Naive thymus-derived CD8-positive, alpha-beta T cell (primary cell): Measurements from ENCODE around the gene PWP1. TPM values are rescaled to one million over a fixed set of nuclear protein-coding genes. Genes with fewer than 3 reads are reported as not detected.
"Not testable (repeated sequence)": the region's sequence is repeated elsewhere in the genome, so short reads cannot be mapped to it uniquely, and the experiment has no call there.

Source experiments
- ATAC-seq, 2 donors: fragments of 150-1000 bp; cut with Tn5 transposase in 1 of 2; sonication (Bioruptor Pico), chemical (Tn5 transposase) in 1 of 2; 1 replicate in 1 of 2; 2 replicates in 1 of 2; pipeline ENCODE4 v1.10.0; 2021; ENCODE audit warnings: mild to moderate bottlenecking in 2 of 2, moderate library complexity in 2 of 2
- POLR2A ChIA-PET: fragments of 350-600 bp; sonication (Branson Sonifier 250); formaldehyde crosslinking; loops from one replicate; lab custom pipeline; 2021; ENCODE audit warnings: antibody characterized with exemption; lab: Charles Lee
- DNase-seq, 10 donors: peaks; one replicate each; pipeline versions ENCODE4 v3.0.0 to v3.0.0-alpha.2; 2020 to 2022
- H3K27ac Mint-ChIP-seq, 10 donors: one replicate each; pipeline ENCODE4 v1.8.0; 2020 to 2022; ENCODE audit warnings: mild to moderate bottlenecking in 10 of 10, mixed read lengths in 10 of 10, moderate library complexity in 4 of 10, inconsistent platforms in 1 of 10
- H3K27me3 Mint-ChIP-seq, 5 donors: one replicate each; pipeline ENCODE4 v1.8.0; 2021 to 2022; ENCODE audit warnings: mixed read lengths in 5 of 5
- H3K36me3 Mint-ChIP-seq, 3 donors: one replicate each; pipeline ENCODE4 v1.8.0; 2020 to 2022; ENCODE audit warnings: mixed read lengths in 3 of 3, mild to moderate bottlenecking in 2 of 3, inconsistent platforms in 1 of 3
- H3K4me1 Mint-ChIP-seq, 4 donors: one replicate each; pipeline ENCODE4 v1.8.0; 2021 to 2022; ENCODE audit warnings: mixed read lengths in 4 of 4
- H3K4me3 Mint-ChIP-seq, 10 donors: one replicate each; pipeline ENCODE4 v1.8.0; 2020 to 2022; ENCODE audit warnings: mild to moderate bottlenecking in 10 of 10, mixed read lengths in 10 of 10, moderate library complexity in 6 of 10, inconsistent platforms in 1 of 10
- H3K9me3 Mint-ChIP-seq, 9 donors: one replicate each; pipeline ENCODE4 v1.8.0; 2020 to 2022; ENCODE audit warnings: mixed read lengths in 9 of 9, mild to moderate bottlenecking in 3 of 9, inconsistent platforms in 1 of 9, moderate library complexity in 1 of 9
- polyA plus RNA-seq, 3 donors: library from polyadenylated mRNA; unstranded; fragments of 300-500 nt; fragmentation: Illumina TruSeq; gene quantifications; one replicate each; pipeline ENCODE4 v1.2.3, GENCODE V29; 2021
- total RNA-seq, 8 experiments: library from RNA in 2 of 8; stranded (reverse) in 2 of 8; gene quantifications; one replicate each; pipeline ENCODE4 v1.2.3 and lab custom pipeline; 2021 to 2026

The PWP1 gene
- total and polyA plus RNA-seq, 5 experiments from 2014 or later = 33.3 to 75.6 (median 70.5) TPM

DNA sequence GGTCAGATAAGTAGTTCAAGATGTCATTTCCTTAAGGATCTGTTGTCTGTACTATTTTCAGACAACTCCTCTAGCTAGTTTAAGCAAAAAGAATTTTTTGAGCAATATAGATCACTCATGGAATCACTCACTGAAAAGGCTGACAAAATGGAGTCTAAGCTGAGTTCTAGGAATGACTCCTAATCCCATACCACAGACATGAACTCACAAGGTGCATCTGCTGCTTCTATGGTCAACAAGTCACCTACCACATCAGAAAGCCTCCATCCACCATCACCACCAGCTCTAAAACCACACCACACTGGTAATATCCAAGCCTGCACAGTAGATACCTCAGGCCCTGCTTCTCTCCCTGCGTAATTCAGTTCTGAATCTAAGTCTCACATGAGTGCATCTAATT is 33.0 kb downstream of the PWP1 start:
- Mint-ChIP-seq H3K27ac (no peak overlapping the region), H3K27me3 (no peaks in the 10 kb centered on the region), H3K4me3 (no peak overlapping the region), H3K4me1 (no peaks in the 10 kb centered on the region), H3K36me3 (peaks cover 19 to 35% (median 29%) of the 10 kb centered on the region in 3 donors), H3K9me3 (peaks cover 0 to 8% (median 2%) of the 10 kb centered on the region in 9 donors)
- POLR2A ChIA-PET = no interaction called here
- DNase-seq (no peak), ATAC-seq (no peak)

DNA sequence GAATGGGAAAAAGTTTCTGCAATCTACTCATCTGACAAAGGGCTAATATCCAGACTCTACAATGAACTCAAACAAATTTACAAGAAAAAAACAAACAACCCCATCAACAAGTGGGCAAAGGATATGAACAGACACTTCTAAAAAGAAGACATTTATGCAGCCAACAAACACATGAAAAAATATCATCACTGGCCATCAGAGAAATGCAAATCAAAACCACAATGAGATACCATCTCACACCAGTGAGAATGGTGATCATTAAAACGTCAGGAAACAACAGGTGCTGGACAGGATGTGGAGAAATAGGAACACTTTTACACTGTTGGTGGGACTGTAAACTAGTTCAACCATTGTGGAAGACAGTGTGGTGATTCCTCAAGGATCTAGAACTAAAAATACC is 41.7 kb downstream of the PWP1 start:
- POLR2A ChIA-PET, DNase-seq, H3K27ac Mint-ChIP-seq, ATAC-seq, H3K27me3 Mint-ChIP-seq, H3K4me3 Mint-ChIP-seq: not testable (repeated sequence)
- Mint-ChIP-seq H3K4me1 (peaks cover 0 to 13% (median 0%) of the 10 kb centered on the region in 4 donors), H3K9me3 (peaks cover 0 to 22% (median 4%) of the 10 kb centered on the region in 9 donors), H3K36me3 (peaks cover 3 to 21% (median 5%) of the 10 kb centered on the region in 3 donors)

DNA sequence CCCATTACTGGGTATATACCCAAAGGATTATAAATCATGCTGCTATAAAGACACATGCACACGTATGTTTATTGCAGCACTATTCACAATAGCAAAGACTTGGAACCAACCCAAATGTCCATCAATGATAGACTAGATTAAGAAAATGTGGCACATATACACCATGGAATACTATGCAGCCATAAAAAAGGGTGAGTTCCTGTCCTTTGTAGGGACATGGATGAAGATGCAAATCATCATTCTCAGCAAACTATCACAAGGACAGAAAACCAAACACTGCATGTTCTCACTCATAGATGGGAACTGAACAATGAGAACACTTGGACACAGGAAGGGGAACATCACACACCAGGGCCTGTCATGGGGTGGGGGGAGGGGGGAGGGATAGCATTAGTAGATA is 42.1 kb downstream of the PWP1 start:
- POLR2A ChIA-PET, H3K4me3 Mint-ChIP-seq: not testable (repeated sequence)

DNA sequence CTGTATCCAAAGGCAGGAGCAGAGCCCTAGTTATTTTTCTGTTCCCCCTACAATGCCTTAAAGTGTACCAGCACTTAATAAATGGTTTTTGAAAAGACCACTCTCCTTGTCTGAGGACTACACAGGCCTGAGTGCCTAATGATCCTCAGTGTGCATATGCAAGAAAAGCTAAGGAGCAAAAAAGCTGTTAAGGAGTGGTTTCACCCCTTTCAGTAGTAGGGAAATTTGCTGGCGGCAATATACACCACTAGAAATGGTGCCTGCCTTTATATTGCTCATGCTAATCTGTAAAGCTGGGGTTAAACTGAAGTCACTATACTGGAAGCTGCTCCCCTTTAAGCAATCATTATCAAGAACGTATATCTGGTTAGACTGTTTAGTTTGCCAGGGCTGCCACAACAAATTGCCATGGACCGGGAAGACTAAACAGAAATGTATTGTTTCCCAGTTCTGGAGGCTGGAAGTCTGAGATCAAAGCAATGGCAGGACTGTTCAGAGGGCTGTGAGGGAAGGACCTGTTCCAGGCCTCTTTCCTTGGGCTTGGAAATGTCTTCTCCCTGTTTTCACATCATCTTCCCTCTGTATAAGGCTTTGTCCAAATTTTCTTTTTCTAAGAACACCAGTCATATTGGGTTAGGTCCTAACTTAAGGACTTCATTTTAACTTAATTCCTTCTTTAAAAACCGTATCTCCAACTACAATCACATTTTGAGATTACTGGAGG is 45.2 kb downstream of the PWP1 start:
- POLR2A ChIA-PET = no interaction called here
- Mint-ChIP-seq H3K9me3 (no peaks in the 10 kb centered on the region), H3K4me3 (no peak overlapping the region), H3K36me3 (peaks cover 5 to 27% (median 19%) of the 10 kb centered on the region in 3 donors), H3K27me3 (no peaks in the 10 kb centered on the region), H3K27ac (peak overlapping the region in 4 of 10 donors; percentile 58 to 62 (median 60)), H3K4me1 (peaks cover 0 to 16% (median 2%) of the 10 kb centered on the region in 4 donors)
- DNase-seq (no peak), ATAC-seq (no peak)

More for the DNA sequence above, 42.1 kb downstream of the PWP1 start:
- not testable (repeated sequence) for ATAC-seq, DNase-seq, H3K27ac Mint-ChIP-seq, H3K27me3 Mint-ChIP-seq
- Mint-ChIP-seq H3K36me3 (peaks cover 3 to 21% (median 5%) of the 10 kb centered on the region in 3 donors), H3K9me3 (peaks cover 0 to 22% (median 4%) of the 10 kb centered on the region in 9 donors), H3K4me1 (peaks cover 0 to 14% (median 0%) of the 10 kb centered on the region in 4 donors)

DNA sequence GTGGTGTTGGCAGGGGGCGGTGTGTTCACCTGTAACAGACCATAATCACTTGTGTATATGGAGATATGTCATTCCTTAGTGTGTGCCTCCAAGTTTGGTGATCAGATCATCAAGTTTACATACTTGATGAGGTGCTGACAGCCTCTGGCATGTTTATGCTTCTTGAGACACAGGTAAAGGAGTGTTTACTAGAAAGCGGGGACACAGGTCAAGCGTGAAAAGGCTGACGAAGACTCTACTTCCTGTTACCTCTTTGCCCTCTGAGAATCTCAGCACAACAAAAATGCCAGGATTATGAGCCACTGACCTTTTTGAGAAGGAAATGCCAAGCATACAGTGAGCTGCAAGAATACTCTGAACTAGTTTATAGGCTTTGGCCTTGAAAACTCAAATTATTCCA is 45.8 kb downstream of the PWP1 start:
- POLR2A ChIA-PET = interaction anchor here (0.5 kb wide), 1 partner anchor 44 kb away, joined by 4 read pairs; no protein-coding TSS in a partner anchor
- H3K4me1 Mint-ChIP-seq = peaks cover under 1 to 22% (median 4%) of the 10 kb centered on the region in 4 donors
- no peak for ATAC-seq
- H3K9me3 Mint-ChIP-seq = no peaks in the 10 kb centered on the region
- no peak overlapping the region for H3K4me3 Mint-ChIP-seq
- DNase-seq = no peak
- H3K27me3 Mint-ChIP-seq = no peaks in the 10 kb centered on the region
- H3K36me3 Mint-ChIP-seq = peaks cover 5 to 33% (median 21%) of the 10 kb centered on the region in 3 donors
- H3K27ac Mint-ChIP-seq = peak overlapping the region in 2 of 10 donors; percentile 59 to 60

DNA sequence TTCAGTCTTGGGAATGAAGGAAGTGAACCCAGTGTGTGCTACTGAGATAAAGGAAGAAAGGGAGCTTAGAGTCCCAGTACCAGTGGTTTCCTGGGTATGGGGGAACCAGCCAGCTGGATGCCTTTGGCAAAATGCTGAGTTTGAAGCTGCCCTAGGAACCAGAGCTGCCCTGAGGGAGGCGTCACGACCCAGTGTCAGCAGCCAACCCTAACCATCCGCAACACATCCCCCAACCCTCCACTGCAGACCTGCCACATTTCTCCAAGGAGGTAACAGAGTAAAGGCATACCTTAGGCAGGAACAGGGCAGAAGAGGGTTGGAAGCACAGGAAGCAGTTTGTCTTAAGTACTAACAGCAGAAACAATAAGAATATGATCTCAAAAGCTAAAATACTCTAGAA is 46.8 kb downstream of the PWP1 start:
- POLR2A ChIA-PET = no interaction called here
- peak overlapping the region in 3 of 10 donors; percentile 60 to 66 (median 60) for H3K27ac Mint-ChIP-seq

DNA sequence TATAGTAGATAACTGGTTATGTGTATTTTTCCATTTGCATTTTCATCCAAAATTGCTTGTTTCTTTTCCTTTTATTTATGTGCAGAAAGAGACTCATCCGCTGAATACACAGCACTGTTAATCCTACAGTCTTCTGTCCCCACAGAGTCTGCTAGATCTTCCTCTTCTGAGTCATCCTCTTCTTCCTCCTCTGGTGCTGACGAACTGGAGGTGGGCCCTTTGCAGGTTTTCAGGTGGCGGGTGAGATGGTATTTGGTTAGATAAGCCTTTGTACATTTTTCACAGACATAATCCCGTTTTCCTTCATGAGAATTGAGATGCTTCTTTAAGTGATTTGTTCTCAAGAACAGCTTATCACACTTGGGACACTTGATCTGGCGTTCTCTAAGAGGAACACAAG is 48.5 kb downstream of the PWP1 start:
- Mint-ChIP-seq H3K9me3 (no peaks in the 10 kb centered on the region), H3K4me3 (no peak overlapping the region), H3K36me3 (peaks cover 9 to 60% (median 29%) of the 10 kb centered on the region in 3 donors), H3K27ac (peak overlapping the region in 5 of 10 donors; percentile 3 to 64 (median 31)), H3K4me1 (peaks cover 10 to 39% (median 17%) of the 10 kb centered on the region in 4 donors), H3K27me3 (no peaks in the 10 kb centered on the region)
- POLR2A ChIA-PET = no interaction called here
- ATAC-seq (no peak), DNase-seq (no peak)

More for the DNA sequence above, 46.8 kb downstream of the PWP1 start:
- no peak for DNase-seq
- Mint-ChIP-seq H3K4me1 (peaks cover 8 to 32% (median 12%) of the 10 kb centered on the region in 4 donors), H3K27me3 (no peaks in the 10 kb centered on the region), H3K36me3 (peaks cover 5 to 43% (median 24%) of the 10 kb centered on the region in 3 donors), H3K9me3 (no peaks in the 10 kb centered on the region), H3K4me3 (no peak overlapping the region)
- no peak for ATAC-seq

DNA sequence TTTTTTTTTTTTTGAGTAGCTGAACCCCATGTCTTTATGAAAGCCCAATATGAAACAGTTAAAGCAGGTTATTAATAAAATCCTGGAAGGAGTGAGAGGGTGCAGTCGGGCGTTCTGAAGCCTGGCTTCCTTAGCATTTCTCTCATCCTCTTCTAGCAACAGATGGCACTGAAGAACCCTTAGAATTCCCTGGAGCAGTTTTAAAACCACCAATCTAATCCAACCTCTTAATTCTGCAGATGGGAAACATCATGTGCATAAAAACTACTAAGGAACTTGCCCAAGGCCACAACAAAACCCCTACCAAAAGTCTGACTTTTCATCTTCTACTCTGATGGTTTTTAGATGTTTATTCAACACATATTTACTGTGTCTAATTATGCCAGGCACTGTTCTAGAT is 50.2 kb downstream of the PWP1 start:
- H3K4me1 Mint-ChIP-seq = peaks cover 10 to 39% (median 17%) of the 10 kb centered on the region in 4 donors
- POLR2A ChIA-PET = no interaction called here
- no peak overlapping the region for H3K4me3 Mint-ChIP-seq
- no peaks in the 10 kb centered on the region for H3K27me3 Mint-ChIP-seq
- peak overlapping the region in 7 of 10 donors; percentile 0 to 93 (median 72) for H3K27ac Mint-ChIP-seq
- H3K36me3 Mint-ChIP-seq = peaks cover 9 to 75% (median 36%) of the 10 kb centered on the region in 3 donors
- ATAC-seq (no peak), DNase-seq (no peak)
- H3K9me3 Mint-ChIP-seq = no peaks in the 10 kb centered on the region

DNA sequence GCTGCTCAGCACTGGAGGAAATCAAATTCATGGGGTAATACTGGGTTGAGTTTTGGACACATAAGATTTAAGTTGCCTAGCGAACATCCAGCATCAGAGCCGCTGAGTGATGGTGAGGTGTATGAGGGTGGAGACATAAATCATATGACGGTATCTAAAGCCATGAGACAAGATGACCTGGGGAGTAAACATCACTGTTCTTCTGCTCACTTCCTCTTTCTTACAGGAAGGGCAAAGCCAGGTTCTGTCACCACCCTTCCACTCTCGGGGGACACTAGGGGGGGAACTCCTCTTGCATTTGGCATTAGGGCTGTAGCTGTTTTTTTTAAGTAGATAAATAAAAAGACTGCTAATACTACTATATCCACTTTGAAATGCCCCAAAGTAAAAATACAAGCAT is 51.3 kb downstream of the PWP1 start:
- no peaks in the 10 kb centered on the region for H3K27me3 Mint-ChIP-seq
- DNase-seq (peak in 3 of 10 donors; percentile 4 to 69 (median 27)), ATAC-seq (peak; percentile 59 to 69)
- peaks cover 9 to 87% (median 43%) of the 10 kb centered on the region in 3 donors for H3K36me3 Mint-ChIP-seq
- H3K27ac Mint-ChIP-seq = peak overlapping the region; percentile 30 to 93 (median 69)
- POLR2A ChIA-PET = no interaction called here
- H3K4me3 Mint-ChIP-seq = peak overlapping the region in 1 of 10 donors; percentile 54
- no peaks in the 10 kb centered on the region for H3K9me3 Mint-ChIP-seq
- peaks cover 10 to 30% (median 17%) of the 10 kb centered on the region in 4 donors for H3K4me1 Mint-ChIP-seq

DNA sequence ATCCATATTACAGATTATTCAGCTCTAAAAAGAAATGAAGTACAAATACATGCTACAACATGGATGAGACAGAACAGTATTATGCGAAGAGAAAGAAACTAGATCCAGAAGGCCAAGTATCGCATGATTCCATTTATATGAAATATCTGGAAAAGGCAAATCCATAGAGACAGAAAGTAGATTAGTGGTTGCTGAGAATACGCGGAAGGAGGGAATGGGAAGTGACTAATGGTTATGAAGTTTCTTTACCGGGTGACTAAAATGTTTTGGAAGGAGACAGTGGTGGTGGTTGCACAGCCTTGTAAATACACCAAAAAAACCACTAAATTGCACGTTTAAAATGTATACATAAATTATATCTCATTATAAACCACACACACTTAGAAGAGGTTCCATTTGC is 62.9 kb downstream of the PWP1 start:
- no peak for ATAC-seq
- H3K27ac Mint-ChIP-seq = no peak overlapping the region
- DNase-seq = no peak
- H3K36me3 Mint-ChIP-seq = peaks cover 12 to 47% (median 16%) of the 10 kb centered on the region in 3 donors
- no peak overlapping the region for H3K4me3 Mint-ChIP-seq
- H3K27me3 Mint-ChIP-seq = no peaks in the 10 kb centered on the region
- no peaks in the 10 kb centered on the region for H3K9me3 Mint-ChIP-seq
- H3K4me1 Mint-ChIP-seq = peaks cover 0 to 13% (median 4%) of the 10 kb centered on the region in 4 donors
- POLR2A ChIA-PET = no interaction called here

DNA sequence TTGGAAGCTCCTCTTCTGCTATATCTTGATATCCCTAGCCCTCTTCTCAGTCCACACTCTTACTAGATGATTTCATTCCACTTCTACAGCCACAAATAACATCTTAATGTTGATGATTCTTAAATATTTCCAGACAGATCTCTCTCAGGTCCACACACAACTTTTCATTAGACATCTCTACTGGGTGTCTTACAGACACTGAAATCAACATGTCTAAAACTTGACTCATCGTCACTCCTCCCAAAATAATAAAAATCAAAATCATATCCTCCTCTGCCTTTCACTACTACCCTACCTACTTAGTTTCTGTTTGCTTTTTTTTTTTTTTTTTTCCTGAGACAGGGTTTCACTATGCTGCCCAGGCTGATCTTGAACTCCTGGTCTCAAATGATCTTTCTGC is 63.5 kb downstream of the PWP1 start:
- Mint-ChIP-seq H3K27me3 (no peaks in the 10 kb centered on the region), H3K36me3 (peaks cover 12 to 47% (median 18%) of the 10 kb centered on the region in 3 donors), H3K27ac (no peak overlapping the region), H3K4me3 (no peak overlapping the region), H3K4me1 (peaks cover 0 to 15% (median 4%) of the 10 kb centered on the region in 4 donors), H3K9me3 (no peaks in the 10 kb centered on the region)
- POLR2A ChIA-PET = no interaction called here
- ATAC-seq (no peak), DNase-seq (no peak)

DNA sequence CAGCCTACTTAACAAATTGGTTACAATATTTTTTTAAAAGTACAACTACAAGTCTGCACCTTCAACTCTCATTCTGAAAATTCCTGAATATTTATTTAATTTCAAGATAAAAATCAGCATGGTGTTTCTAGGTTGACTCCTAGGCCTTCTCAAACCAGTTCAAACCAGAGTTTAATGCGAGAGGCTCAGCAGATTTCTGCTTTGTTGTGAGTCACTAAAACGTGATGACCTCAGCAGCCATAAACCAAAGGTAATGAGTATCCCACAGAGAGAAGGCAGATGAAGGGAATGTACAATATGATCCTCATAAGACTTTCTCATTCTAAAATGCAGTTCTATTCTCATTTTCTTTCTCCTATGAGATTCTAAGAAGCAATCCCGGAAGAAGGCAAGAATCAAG is 73.8 kb downstream of the PWP1 start:
- H3K4me1 Mint-ChIP-seq = peaks cover 12 to 39% (median 33%) of the 10 kb centered on the region in 4 donors
- ATAC-seq (no peak), DNase-seq (no peak)
- H3K27ac Mint-ChIP-seq = peak overlapping the region in 9 of 10 donors; percentile 53 to 93 (median 90)
- POLR2A ChIA-PET = no interaction called here
- H3K9me3 Mint-ChIP-seq = peaks cover 0 to 2% (median 0%) of the 10 kb centered on the region in 9 donors
- no peaks in the 10 kb centered on the region for H3K27me3 Mint-ChIP-seq
- H3K36me3 Mint-ChIP-seq = peaks cover 0 to 35% (median 3%) of the 10 kb centered on the region in 3 donors
- peak overlapping the region; percentile 83 to 93 (median 90) for H3K4me3 Mint-ChIP-seq
